Measurements from ENCODE around the gene ZCCHC17.

ZCCHC17 gene

DNA sequence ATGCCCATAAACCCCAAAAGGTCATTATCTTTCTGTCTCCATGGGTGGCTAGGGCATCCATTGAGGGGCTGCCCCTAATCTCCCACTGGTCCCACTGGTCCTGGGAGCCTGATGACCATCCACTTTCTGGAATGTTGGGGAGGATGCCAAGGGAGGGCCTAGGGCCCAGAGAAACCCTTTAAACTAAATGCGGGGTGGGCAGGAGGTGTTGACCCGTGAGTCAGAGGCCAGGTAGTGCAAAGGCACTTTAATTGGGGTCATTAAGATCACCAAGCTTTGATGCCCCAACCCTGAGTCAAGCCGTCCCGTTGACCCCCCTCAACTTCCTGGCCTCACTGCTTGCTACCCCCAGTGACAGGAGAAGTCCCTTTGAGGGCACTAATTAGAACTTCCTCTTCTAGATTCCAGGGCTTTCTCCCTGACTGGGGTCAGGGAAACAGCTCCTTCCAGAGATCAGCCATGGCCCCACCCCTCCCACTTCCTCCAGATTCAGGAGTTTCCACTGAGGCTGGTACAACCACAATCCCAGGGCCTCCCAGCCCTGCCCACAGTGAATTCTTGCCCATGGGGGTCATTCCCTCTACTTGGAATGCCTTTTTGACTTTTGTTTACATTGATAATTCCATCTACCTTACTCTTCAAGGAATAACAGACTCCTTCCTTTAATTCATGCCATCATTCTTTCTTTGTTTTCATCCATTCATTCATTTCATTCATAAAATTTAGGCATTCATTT lies 100.7 kb downstream of the ZCCHC17 start:
- peak; percentile 76 for DNase-seq

- DNase-seq: no peak
Observed at GRCh38 chr1:31398246-31398645, 101.4 kb downstream of the ZCCHC17 start.

- no peak for DNase-seq
Observed at GRCh38 chr1:31399976-31400375, 103.1 kb downstream of the ZCCHC17 start.

DNA sequence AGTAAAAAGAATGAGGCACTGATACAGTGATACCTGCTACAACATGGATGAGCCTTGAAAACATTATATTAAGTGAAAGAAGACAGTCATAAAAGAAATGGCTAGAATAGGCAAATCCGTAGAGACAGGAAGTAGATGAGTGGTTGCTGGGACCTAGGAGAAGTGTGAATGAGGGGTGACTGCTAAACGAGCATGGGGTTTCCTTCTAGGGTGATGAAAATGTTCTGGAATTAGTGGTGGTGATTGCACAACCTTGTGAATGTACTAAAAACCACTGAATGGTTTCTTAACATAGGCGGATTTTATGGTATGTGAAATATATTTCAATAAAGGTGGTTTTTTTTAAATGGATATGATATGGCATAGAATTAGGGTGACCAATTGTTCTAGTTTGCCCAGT lies 103.6 kb downstream of the ZCCHC17 start:
- no peak for DNase-seq

- no peak for DNase-seq
Observed at GRCh38 chr1:31401241-31401640, 104.4 kb downstream of the ZCCHC17 start.

DNA sequence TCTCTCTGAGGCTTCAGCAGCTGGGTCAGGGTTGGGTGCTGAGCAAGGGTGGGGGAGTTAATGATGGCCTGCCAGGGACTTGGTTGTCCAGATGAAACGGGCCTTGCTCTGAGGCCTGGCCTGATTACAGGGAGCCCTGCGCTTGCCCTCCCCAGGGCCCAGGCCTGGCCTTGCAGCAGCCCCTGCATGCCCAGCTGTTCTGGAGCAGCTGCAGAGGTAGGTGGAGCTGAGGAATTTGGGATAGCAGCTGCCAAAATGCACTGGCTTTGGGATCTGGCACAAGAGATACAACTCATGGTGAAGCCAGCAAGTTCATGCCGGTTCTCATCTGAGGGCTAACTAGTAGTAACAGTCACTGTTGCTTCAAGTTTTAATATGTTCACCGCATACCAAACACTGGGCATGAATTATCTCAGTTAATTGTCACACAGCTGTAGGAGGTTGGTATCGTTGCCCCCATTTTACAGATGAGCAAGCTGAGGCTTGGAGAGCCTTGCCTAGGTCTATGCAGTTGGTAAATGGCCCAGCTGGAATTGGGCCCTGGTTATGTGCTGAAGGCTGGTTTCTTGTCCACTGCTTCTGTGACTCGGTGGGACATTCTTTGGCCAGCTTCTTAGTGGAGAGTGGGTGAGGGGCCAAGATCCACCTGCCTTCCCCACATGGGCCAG lies 108.9 kb downstream of the ZCCHC17 start:
- DNase-seq: no peak

DNA sequence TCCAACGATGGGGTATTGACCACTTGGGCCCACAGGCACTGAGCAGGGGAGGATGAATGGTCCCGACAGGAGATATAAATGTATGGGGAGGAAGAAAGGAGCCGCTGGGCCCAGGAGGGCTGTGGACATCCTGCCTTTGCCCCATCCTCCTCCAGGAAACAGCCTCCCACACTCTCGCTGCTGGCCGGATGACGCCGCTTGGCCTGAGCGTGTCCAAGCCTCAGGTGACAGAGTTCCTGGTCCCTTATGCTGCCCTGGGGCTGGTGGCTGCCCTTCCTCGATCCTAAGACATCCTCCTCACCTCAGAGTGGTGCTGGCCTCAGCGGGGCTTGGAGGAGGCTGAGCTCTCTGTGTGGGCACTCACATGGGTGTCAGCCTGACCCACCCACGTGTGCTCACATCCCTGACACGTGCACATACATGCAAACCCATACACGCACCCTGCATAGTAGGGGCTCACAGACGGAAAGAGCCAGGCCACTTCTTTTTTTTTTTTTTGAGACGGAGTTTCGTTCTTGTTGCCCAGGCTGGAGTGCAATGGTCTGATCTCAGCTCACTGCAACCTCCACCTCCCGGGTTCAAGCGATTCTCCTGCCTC lies 110.3 kb downstream of the ZCCHC17 start:
- no peak for DNase-seq

GRCh38 chr1:31408788-31409318 lies 112.0 kb downstream of the ZCCHC17 start:
- no peak for DNase-seq

DNA sequence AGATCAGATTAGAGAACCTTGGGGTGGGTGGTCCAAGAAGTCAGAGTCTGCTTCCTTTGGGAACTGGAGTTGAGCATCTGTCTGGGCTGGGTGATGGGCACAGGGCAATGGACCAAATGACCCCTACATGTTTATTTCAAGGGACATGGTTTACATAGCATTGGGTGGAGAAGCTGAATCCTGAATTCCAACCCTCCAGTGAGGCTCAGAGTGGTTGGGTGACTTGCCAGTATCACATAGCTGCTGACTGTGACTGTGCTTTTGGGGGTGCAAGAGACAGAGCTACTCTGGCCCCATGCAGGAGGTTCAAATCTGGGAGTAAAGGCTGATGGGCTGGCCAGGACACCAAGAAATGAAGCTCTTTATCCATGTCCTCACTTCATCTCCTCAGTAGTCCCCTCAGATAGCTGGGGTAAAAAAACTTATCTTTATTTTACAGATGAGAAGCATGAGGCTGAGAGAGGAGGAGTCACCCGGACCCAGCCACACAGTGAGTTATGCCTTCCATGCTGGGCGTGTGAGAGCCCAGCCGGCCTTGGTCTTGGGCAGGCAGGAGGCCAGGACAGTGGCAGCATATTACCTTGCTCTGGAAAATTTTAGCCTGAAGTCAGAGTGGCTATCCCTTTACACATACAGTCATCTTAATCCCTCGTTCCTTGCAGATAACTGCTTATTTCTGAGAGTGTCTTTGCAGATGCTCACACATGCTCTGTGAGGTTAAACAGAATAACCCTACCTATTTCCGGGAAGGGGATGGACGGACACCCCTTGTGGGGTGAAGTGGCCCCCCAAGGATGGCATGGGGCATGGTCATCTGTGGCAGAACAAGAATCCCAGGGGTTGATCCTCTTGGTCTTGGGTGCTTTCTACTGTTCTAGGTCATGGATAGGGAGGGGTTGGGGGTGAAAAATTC lies 113.4 kb downstream of the ZCCHC17 start:
- no peak for DNase-seq

- no peak for DNase-seq
Observed at GRCh38 chr1:31410871-31411270, 114.0 kb downstream of the ZCCHC17 start.

DNA sequence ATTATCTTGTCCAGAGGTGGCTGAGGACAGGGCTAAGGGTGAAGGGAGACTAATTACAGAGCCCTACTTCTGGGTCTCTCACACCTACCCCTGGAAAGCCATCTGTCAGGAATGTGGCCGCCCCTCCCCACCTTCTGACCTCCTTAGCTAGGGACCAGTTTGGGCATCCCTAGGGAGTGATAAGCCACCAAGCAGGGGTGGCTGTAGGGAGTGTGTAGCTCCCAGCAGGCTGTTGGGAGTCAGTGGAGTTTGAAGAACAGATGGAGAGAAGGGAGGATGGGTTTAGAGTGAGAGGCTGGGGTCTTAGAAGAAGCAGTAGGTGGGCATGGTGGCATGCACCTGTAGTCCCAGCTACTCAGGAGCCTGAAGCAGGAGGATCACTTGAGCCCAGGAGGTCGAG lies 115.4 kb downstream of the ZCCHC17 start:
- DNase-seq: no peak

GRCh38 chr1:31412732-31413404 lies 116.0 kb downstream of the ZCCHC17 start, which contains the start of gene SERINC2:
TSS of gene SERINC2 (plus strand) at chr1:31413213. CDS start at chr1:31413266, 53 bp downstream.
- DNase-seq: no peak

DNA sequence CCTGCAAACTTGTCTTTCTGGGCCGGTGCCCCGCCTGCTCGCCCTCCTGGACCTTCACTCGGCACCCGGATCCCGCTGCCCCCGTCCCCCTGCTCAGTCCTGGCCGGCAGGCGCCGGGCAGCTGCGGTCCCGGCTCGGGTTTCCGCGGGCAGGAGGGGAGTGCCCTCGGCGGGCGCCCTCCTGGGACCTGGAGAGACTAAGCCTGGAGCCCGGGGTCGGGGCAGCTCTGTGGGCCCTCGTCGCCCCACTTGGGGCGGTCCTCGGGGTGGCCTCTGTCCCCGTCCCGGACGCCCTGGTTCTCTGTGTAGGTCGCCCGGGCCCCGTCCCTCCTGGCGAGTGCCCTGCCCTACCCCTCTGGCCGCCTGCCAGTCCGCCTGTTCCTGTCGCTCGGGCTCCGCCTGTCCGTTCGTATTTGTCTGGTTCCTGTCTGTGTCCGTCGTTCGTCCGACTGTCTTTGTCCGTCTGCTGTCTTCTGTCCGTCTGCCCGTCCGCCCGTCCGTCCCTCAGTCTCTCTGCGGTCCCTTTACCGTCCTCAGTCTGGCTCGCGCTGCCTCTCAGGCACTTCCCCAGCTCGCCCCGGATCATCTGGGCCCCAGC lies 116.7 kb downstream of the ZCCHC17 start:
- no peak for DNase-seq
